Measurements from ENCODE around the gene RPS2.
"Not testable (repeated sequence)": the region's sequence is repeated elsewhere in the genome, so short reads cannot be mapped to it uniquely, and the experiment has no call there.

Gene RPS2
- 826 to 1,851 (median 1,045) reads per million in 4 donors for total RNA-seq

- DNase-seq, result peak; percentile 97 to 99 (median 99)
Observed at GRCh38 chr16:1964506-1965395, at the start of gene RPS2. RPS2 (minus strand) TSS chr16:1964826; CDS start chr16:1964625, 201 bp downstream.

- DNase-seq, result no peak
Observed at GRCh38 chr16:2013527-2013926, 48.9 kb upstream of the RPS2 start.

- not testable (repeated sequence) for DNase-seq
Observed at GRCh38 chr16:2011726-2012125, 47.1 kb upstream of the RPS2 start.

- peak; percentile 62 to 85 (median 71) for DNase-seq
Observed at GRCh38 chr16:2009791-2010510, 45.3 kb upstream of the RPS2 start, which contains the start of gene ZNF598. ZNF598 (minus strand) TSS chr16:2009821.

GRCh38 chr16:2009164-2009711 lies 44.6 kb upstream of the RPS2 start:
- DNase-seq, result no peak

- peak in 1 of 5 donors; percentile 34 for DNase-seq
Observed at GRCh38 chr16:2008631-2009163, 44.1 kb upstream of the RPS2 start.

- peak in 1 of 5 donors; percentile 37 for DNase-seq
Observed at GRCh38 chr16:2008009-2008526, 43.4 kb upstream of the RPS2 start.

GRCh38 chr16:2007081-2007836 lies 42.6 kb upstream of the RPS2 start:
- DNase-seq, result no peak

GRCh38 chr16:2006317-2006716 lies 41.7 kb upstream of the RPS2 start:
- DNase-seq, result no peak

- no peak for DNase-seq
Observed at GRCh38 chr16:2005646-2006045, 41.0 kb upstream of the RPS2 start.

GRCh38 chr16:2004795-2005517 lies 40.3 kb upstream of the RPS2 start:
- DNase-seq, result no peak

GRCh38 chr16:2003827-2004641 lies 39.4 kb upstream of the RPS2 start:
- peak; percentile 66 to 85 (median 83) for DNase-seq

- DNase-seq, result no peak
Observed at GRCh38 chr16:2003231-2003826, 38.7 kb upstream of the RPS2 start.

- DNase-seq, result no peak
Observed at GRCh38 chr16:2002406-2003230, 38.0 kb upstream of the RPS2 start.

- no peak for DNase-seq
Observed at GRCh38 chr16:2001456-2002355, 37.1 kb upstream of the RPS2 start.

- no peak for DNase-seq
Observed at GRCh38 chr16:2001035-2001434, 36.4 kb upstream of the RPS2 start.

GRCh38 chr16:1999866-2000514 lies 35.4 kb upstream of the RPS2 start:
- DNase-seq, result no peak
